ENCODE results near the gene ATP9B. TPM values are rescaled to one million over a fixed set of nuclear protein-coding genes. Genes with fewer than 3 reads are reported as not detected.

Gene ATP9B
- total RNA-seq, 1 experiment from 2014 or later: 20.9 TPM

DNA sequence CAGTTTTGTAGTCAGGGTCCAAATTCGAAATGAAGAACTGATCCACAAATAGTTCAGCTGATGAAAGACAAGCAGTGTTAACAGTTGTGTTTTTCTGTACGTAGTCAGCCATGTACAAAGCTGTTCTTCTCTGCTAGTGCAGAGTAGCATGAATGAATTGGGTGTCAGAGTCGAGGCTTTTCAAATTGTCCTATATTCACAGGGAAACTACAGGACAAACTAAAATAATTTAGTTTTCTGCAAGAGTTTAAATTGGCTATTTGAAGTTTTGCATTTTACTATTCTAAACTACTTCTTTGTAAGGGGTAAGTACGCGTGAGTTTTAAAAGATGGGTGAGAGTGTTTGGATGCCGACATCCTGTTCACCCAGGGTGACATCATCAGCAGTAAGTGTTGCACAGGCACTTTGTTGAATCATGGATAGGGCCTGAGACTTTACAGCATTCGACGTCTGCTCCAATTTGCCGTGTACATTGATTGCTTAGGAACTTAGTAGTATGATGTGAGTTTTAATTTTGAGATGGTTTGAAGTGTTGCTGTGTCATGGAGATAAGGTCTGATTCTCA lies 179.4 kb downstream of the ATP9B start:
- Histone ChIP-seq H3K79me1 (ENCODE audit: insufficient read depth, low read depth, low read length, poor library complexity, severe bottlenecking) (no peaks in the 10 kb centered on the region), H2BK20ac (ENCODE audit: low read depth, low read length, poor library complexity, severe bottlenecking) (no peak overlapping the region), H3K4me1 (ENCODE audit: insufficient read depth, low read length) (no peaks in the 10 kb centered on the region), H3K9me3 (ENCODE audit: control insufficient read depth, low read depth, low read length) (no peaks in the 10 kb centered on the region), H2AK5ac (ENCODE audit: insufficient read length, low read length) (no peak overlapping the region), H3K14ac (ENCODE audit: insufficient read depth, low read length) (no peak overlapping the region), H3K23ac (ENCODE audit: insufficient read length, low read depth, low read length) (no peak overlapping the region), H3K27me3 (ENCODE audit: insufficient read depth, low read length) (no peaks in the 10 kb centered on the region), H4K8ac (replicated peaks; ENCODE audit: insufficient read length, low read depth, low read length) (no peak overlapping the region), H3T11ph (ENCODE audit: low read length) (no peak overlapping the region), H3K79me2 (ENCODE audit: insufficient read depth, low read length) (no peaks in the 10 kb centered on the region), H4K20me1 (ENCODE audit: control insufficient read depth, insufficient read depth, insufficient read length) (no peaks in the 10 kb centered on the region), H3K18ac (ENCODE audit: insufficient read length, low read depth, low read length) (no peak overlapping the region), H2BK12ac (ENCODE audit: insufficient read length, low read depth, low read length) (no peak overlapping the region), H4K5ac (ENCODE audit: insufficient read length, low read depth, low read length) (no peak overlapping the region), H3K4me2 (ENCODE audit: insufficient read depth, insufficient read length, low read length) (no peak overlapping the region), H2AFZ (ENCODE audit: low read length) (no peak overlapping the region), H3K23me2 (ENCODE audit: insufficient read length, low read depth, low read length, poor library complexity, severe bottlenecking) (no peaks in the 10 kb centered on the region), H3K56ac (ENCODE audit: insufficient read length, low read depth, low read length) (no peak overlapping the region), H2BK5ac (ENCODE audit: insufficient read length, low read length) (no peak overlapping the region), H4K91ac (ENCODE audit: insufficient read length, low read depth, low read length) (no peak overlapping the region), H3K27ac (ENCODE audit: insufficient read length, low read depth, low read length) (no peak overlapping the region), H2BK120ac (ENCODE audit: low read depth, low read length, poor library complexity, severe bottlenecking) (no peak overlapping the region), H2BK15ac (ENCODE audit: low read depth, low read length) (no peak overlapping the region), H3K9ac (ENCODE audit: extremely low read depth, insufficient read length, low read length) (no peak overlapping the region), H3K4ac (ENCODE audit: low read depth, low read length) (no peak overlapping the region)
- Mint-ChIP-seq H3K27me3 (ENCODE audit: low read depth) (no peaks in the 10 kb centered on the region), H3K9me3 (no peaks in the 10 kb centered on the region), H3K4me3 (no peak overlapping the region), H3K27ac (no peak overlapping the region), H3K36me3 (ENCODE audit: insufficient read depth in 1 of 3, low read depth in 3 of 3) (no peaks in the 10 kb centered on the region), H3K4me1 (peaks cover 4 to 16% of the 10 kb centered on the region in 2 experiments)
- TF ChIP-seq, protein P1, sequence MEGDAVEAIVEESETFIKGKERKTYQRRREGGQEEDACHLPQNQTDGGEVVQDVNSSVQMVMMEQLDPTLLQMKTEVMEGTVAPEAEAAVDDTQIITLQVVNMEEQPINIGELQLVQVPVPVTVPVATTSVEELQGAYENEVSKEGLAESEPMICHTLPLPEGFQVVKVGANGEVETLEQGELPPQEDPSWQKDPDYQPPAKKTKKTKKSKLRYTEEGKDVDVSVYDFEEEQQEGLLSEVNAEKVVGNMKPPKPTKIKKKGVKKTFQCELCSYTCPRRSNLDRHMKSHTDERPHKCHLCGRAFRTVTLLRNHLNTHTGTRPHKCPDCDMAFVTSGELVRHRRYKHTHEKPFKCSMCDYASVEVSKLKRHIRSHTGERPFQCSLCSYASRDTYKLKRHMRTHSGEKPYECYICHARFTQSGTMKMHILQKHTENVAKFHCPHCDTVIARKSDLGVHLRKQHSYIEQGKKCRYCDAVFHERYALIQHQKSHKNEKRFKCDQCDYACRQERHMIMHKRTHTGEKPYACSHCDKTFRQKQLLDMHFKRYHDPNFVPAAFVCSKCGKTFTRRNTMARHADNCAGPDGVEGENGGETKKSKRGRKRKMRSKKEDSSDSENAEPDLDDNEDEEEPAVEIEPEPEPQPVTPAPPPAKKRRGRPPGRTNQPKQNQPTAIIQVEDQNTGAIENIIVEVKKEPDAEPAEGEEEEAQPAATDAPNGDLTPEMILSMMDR (conservative IDR thresholded peaks at IDR 0.05): no peak
- WGBS (ENCODE audit: extremely low coverage, insufficient read length, low lambda C conversion rate): no CpG with 5 or more reads among the region's 9 CpGs
- DNase-seq: no peak
